ENCODE measurements around the gene CNTNAP5.

Gene CNTNAP5

DNA sequence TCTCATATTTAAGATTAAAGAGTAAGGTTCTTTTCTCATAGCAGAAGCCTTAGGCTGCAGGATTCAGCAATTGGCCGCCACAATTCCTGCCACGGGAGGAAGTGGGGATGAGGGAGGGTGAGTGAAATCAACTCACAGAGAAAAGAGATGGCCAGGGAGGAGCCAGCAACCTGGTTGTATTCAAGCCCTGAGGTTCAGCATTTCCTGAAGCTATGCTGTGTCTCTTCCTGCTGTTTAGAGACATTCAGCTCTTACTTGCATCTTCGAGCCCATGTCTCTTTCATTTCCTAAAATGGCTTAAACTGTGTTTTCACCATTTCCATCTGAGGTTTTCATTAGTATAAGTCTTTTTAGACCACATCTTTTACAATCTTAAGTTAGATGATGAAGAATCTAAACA is 522.6 kb downstream of the CNTNAP5 start:
- DNase-seq (ENCODE audit: low spot score): no peak

DNA sequence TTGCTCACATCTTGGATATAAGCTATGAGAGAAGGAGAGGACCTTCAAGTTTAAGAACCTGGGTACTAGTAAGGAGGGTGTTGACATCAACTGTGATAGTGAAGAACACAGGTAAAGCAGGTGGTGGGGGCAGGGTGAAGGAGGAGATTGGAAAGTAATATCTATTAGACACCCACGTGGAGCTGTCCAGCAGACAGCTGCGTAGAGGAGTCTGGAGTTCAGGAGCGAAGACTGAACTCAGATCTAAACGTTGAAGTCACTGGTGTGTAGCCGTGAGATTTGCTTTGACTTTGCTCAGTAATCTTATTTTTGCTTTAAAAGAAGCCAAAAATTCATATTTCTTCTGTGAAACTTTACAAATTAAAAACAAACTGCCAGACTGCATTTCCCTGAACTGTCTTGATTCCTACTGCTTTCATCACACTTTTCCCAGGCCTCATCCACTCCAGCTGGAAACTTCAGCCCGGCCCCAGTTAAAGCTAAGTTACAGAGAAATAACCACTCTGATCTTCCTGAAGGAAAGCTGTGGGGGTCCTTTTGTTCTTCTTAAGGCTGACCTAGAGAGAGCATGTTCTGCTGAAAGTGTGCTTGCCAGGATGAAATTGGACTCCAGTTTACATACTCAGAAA is 533.3 kb downstream of the CNTNAP5 start:
- no peak for DNase-seq (ENCODE audit: low spot score)

DNA sequence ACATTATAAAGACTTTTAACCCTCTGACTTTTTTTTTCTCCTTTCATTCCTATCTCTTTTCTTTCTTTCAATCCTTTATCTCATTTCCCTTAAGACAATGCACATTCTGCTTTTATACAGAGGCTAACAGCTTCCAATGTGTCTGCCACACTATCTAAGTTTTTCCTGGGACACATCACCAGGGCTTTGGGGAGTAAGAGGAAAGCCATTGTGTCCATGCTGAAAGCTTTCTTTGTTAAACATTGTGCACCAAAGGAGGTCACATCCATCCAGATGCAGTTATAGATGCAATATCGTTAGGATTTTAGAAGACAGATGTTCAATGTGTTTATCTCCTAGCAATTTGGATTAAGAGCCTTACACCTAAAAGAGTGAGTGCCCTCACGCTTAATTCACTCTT is 534.1 kb downstream of the CNTNAP5 start:
- DNase-seq (ENCODE audit: low spot score): no peak

DNA sequence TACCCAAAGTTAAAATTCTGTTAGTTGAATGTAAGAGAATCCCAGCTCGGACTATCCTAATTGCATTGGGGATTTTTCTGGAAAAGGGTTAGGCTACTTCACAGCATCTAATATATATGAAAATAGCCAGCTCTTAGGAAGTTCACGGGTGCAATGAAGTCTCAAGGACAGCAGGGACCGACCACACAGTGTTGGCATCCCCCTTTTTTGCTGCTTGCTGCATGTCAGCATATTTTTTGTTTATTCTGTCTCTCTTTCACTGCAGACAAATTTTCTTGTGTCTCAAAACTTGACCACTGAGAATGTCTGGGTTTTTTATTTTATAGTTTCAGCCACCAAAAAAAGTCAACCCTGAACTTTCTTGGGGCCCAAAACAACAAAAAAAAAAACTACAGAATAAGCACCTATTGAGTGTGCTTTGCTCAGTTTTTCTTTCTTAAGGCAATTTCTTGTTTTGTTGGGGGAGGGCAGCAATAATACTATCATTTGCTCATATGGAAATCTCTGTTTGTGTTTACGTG is 535.6 kb downstream of the CNTNAP5 start:
- no peak for DNase-seq (ENCODE audit: low spot score)

DNA sequence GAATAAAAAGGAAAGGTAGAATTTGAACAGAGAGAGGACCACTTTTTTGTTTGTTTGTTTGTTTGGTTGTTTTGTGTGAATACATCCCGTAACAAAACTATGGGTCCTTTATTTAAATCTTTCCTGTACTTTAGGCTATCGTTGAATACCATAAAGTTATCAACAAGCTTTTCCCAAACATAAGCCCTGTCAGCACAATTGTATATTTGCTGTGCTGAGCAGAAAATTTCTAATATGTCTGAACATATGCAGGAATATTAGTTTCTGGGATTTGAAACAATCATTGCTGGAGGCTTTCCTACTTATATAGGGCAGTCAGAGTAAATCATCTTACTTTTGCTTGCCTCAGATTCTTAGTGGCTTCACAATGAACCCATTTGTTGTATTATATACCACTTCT is 536.4 kb downstream of the CNTNAP5 start:
- DNase-seq (ENCODE audit: low spot score): no peak

DNA sequence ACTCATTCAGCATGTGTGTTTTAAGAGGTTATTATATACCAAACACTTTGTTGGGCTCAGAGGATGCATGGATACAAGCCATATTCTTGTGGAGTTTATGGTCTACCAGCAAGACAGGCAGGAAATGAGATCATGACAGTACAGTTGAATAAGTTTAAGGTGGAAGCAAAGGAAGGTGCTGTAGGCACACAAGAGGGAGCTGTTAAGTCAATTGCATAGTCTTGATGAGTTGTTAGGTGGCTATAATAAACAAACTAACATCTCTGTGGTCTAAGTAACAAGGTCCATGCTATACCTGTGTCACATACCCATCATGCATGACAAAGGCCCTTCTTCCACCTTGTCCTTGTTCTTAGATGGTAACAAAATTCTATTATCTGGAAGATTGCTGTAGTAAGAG is 538.3 kb downstream of the CNTNAP5 start:
- DNase-seq (ENCODE audit: low spot score): no peak

DNA sequence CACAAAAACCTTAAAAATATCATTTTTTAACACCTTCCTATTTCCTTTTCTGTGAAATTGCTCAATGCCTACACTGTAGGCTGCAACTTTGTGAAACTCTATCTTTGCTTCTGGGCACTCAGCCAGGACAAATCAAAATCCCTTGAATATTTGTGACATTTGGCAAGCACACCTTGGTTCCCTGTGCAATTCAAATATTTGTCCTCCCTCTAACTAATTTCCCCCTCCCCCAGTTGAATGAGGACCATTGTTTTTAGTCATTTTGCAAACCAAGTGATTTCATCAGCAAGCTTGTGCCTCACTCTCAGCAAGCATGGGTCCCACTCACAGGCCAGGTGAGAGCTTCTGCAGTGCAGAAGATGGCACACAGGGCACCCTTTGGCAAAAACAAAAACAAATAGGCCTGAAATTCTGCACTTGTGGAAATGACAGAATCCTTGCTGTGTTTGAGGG is 541.5 kb downstream of the CNTNAP5 start:
- DNase-seq (ENCODE audit: low spot score): no peak

DNA sequence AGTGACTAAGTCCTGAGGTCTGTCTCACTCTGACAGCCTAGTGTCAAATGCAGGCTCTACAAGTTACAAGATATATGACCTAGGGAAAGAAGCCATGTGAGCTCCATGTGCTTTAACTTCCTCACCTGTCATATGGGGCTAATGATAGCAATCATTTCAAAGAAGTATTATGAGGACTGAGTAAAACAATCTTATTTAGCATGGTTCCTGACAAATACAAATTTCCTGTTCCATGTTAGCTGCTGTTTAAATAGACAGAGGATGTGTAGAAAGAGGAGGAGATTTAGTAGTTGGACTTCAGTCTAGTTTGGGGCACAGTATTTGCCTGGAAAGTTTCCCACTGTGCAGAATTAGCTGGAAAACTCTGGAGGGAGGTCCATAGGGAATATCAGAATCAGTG is 545.8 kb downstream of the CNTNAP5 start:
- no peak for DNase-seq (ENCODE audit: low spot score)

DNA sequence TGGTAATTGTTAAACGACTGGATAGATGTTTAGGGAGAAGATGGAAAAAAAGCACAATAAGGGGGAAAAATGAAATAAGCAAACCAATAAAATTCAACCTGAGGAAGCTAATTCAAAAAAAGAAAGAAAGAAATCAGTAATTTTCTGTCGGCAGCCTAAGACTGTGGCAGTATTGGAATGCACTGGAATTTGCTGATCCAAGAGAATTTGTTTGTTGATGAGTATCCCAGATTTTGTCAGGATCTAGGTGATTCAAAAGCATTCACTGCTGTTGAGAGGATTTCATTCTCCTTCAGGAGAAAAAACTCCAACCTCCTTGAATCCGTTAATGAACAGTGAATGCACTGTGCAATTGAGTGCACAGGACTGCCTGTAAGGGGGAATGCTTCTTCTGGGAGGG is 546.7 kb downstream of the CNTNAP5 start:
- DNase-seq (ENCODE audit: low spot score): no peak

DNA sequence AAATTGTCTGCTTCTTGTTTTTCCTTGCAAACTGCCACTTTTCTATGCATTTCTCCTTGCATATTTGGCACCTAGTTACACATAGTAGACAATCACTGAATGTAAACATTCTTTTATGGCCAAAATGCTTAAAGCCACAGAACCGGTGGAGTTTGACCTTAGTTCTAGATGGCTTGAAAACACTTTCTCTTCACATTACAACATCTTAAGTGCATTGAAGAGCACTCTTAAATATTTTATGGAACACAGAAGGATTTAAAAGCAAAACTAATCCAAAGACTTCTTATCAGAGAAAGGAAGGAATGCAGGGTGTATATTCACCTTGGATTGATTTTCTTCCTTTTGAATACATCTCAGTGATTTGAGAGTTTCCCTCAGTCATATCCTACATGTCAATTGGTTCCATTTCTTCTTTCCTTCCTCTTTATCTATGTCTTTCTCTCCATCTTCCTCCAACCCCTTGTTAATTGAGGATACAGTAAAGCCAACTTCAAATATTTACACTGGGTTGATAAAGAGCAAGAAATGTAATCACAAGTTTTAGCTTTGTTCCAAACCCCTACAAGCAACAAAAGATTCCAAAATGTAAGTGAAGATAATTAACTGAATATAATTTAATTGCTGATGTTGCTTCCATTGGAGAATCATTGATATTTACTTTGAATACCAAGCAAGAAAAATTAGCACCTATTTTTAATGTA is 548.0 kb downstream of the CNTNAP5 start:
- no peak for DNase-seq (ENCODE audit: low spot score)

DNA sequence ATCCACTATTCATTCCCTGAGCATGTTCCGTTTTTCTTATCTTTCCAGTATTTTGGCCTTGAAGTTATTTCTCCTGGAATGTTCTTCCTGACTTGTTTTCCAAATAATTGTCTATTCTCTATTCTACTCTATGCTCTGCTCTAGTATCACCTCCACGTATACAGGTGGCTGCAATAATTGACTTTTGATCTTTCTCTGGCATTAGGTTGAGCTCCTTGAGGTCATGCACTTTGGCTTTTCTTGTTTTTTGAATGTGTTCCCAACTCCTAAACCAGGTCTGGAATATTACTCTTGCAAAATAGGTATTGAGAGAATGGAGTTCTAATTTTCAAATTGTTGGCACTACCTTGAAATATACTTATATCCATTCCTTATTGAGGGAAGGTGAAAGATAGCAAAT is 550.4 kb downstream of the CNTNAP5 start:
- DNase-seq (ENCODE audit: low spot score): no peak

DNA sequence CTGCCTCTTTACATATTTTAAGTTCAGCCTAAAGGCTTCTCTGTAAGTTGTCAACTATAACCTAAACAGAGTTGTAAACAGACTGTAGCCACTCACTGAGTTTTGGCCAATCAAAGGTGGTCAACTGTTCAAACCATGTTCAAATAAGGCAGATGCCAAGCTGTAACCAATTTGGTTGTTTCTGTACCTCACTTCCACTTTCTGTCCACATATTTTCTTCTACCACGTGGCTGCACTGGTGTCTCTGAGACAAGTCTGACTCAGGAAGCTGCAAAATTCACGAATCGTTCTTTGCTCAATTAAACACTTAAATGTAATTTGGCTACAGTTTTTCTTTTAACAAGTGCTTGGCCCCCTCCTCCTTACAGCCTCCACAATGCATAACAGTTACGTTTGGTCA is 555.2 kb downstream of the CNTNAP5 start:
- no peak for DNase-seq (ENCODE audit: low spot score)

DNA sequence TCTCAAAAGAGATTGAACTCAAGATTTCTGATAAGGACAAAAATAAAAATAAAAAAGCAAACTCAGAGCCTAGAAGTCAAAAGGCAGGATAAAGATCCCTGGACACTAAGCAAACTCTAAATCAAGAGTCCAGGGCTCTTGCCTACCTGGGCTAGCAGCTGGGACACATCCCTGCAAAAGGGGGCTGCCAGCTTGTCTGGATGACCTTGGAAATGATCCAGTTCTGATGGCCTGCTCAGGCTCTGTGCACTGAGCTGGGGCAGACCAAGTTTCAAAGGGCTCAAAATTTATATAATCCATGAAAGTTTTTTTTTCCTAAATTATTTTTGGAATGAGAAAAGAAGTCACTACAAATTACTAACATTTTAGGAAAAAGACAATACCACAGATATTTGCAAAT is 557.3 kb downstream of the CNTNAP5 start:
- no peak for DNase-seq (ENCODE audit: low spot score)

DNA sequence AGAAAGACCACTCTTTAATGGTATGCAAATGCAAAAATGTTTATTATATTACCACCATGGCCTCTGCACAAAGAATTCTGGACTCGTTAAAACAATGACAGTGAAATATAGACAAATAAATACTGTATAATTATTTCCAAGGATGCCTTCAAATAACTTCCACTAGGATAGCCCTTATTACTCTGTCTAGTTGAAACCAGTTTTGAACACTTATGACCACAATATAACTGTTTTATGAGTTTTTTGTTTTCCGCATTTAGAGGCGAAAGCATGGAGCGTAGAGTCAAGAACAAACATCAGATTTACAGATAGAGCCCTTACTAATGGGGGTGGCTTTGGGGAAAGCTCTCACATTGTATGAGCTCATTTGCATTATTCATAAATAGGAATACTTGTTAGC is 559.5 kb downstream of the CNTNAP5 start:
- DNase-seq (ENCODE audit: low spot score): no peak

DNA sequence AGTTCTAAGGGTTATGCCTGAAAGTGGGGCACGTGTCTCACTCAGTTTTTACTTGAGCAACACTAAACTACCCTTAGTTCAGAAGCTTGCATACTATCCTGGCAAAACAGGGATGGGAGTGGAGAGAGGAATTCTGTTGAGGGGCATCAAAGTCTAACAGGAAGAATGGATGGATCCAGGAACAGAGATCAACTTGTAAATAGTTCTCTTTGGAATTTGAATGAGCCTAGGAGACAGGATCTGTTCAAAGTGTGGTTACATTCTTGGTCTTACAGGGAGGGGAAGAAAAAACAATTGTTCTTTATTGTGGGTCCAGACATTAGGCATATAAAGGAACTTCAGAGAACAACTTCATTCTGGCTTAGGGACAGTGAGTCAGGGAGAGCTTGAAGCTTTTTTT is 560.2 kb downstream of the CNTNAP5 start:
- no peak for DNase-seq (ENCODE audit: low spot score)

DNA sequence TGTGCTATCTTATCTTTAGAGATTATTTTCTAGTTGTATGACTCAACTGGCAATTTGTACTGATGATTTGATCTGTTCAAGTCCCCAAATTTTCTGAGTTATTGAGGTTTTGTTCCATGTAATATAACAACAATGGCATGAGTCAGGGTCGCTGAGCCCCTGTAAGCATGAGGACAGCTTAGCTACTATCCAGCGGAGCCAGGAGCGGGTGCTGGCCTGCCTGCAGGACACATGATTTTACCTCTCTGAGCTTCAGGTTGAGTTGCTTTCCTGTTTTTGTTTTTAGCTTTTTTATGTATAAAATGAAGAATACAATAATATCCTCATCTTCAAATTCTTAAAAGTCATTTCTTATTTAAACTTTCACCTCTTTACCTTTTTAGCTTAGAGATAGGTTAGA is 561.1 kb downstream of the CNTNAP5 start:
- no peak for DNase-seq (ENCODE audit: low spot score)

DNA sequence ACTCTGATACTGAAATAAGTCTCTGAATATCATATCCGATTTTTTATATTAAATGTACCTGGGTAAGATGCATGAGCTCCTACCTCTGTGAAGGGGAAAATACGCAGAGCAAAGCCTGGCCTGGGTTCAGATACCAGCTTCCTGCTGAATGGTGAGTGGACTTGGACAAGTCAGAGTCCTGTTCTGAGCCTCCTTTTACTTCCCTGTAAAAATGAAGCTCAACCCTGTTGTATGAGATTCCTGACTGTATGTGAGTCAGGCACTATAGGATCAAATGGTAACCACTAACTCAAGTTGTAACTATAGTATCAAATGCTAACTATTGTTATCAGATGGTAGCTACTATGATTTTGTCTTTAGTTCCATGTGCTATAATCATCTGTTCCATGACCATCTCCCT is 561.7 kb downstream of the CNTNAP5 start:
- DNase-seq (ENCODE audit: low spot score): no peak

DNA sequence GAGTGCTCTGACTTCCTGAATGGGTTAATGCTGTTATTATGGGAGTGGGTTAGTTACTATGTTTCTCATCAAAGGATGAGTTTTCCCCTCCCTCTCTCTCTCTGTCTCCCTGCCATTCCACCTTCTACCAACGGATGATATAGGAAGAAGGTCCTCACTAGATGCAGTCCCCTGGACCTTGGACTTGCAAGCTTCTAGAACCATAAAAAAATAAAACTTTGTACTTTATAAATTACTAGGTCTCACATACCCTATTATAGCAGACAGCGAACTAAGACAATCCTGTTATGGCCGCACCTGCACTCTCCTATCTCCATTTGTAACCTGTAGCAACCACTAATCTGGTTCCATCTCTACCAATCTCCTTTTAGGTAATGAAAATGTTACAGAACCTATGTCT is 564.9 kb downstream of the CNTNAP5 start:
- DNase-seq (ENCODE audit: low spot score): no peak

DNA sequence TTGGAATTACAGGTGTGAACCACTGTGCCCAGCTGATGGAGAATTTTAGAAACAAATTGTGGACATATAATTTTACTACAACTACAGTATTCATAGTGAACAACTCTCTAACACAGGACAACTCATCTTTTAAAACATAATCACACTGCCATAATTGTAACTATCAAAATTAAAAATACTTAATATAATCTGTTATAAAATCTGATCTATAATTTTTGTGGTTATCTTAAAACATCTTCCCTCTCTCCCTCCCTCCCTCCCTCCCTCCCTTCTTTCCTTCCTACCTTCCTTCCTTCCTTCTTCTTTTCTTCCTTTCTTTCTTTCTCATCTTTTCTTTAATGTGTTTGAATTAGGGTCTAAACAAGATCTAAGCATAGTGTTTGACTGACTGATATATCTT is 577.7 kb downstream of the CNTNAP5 start:
- no peak for DNase-seq (ENCODE audit: low spot score)

DNA sequence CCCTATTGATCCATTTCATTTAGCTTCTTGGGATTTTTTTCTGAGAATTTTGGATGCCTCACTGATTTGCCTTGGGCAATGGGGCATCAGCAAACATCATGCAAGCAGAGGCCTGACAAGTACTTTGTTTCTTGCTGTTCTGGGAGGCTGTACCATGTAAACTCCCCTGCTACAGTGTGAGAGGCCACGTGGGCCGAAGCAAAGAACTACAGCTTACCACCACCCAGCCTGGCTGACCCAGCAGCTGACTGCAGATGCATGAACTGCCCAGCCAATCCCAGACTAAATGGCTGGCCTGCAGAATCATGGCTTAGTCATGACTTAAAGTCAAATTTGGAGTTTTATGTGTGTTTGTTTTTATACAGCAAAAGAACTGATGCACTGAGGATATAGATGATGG is 579.9 kb downstream of the CNTNAP5 start:
- DNase-seq (ENCODE audit: low spot score): no peak

DNA sequence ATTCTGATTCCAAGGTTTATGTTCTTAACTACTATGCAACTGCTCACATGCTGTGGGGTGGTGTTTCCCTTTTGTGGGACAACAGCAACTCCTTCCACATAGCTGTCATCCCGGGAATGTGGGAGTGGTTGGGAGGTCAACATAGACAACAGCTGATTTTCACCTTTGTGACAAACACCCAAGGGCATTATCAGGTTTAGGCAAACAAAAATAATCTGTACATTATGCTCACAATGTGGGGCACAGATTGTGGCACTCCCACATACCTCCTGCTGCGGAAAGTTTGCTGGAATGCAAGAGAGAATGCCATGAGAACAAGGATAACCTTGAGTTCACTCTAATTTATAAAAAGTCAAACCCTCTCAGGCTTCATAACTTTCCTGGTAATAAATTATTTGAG is 582.6 kb downstream of the CNTNAP5 start:
- no peak for DNase-seq (ENCODE audit: low spot score)

DNA sequence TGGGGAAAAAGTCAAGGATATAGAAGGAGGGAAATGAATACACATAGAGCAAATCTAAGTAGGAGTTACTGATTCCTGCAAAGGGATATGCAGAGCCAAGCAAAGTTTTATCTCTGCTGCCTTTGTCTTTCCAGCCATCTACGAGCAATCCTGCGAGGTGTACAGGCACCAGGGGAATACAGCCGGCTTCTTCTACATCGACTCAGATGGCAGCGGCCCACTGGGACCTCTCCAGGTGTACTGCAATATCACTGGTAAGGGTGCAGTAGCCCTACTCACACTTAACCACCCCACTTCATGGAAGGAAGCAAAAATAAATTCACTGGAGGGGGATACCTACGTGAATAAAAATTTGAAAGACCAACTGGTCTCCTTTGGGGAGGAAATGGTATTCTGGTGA is 584.6 kb downstream of the CNTNAP5 start:
- DNase-seq (ENCODE audit: low spot score): no peak

DNA sequence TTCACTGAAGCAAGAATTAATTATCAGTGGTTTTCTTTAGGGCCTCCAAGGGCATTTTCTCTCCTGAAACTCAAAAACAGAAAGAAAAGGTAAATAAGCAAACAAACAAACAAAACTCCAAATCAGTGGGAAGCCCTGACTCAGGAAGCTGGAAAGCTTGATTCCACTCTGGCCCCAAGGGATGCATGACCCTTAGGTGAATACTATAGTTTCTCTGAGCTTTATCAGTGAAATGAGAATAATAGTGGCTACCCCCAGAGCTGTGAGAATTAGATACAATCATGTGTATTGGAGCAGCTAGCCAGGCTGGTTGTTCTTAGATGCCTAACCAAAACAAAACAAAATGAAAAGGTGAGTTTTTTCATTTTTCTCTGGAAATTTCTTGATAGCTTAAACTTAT is 585.1 kb downstream of the CNTNAP5 start:
- DNase-seq (ENCODE audit: low spot score): no peak

DNA sequence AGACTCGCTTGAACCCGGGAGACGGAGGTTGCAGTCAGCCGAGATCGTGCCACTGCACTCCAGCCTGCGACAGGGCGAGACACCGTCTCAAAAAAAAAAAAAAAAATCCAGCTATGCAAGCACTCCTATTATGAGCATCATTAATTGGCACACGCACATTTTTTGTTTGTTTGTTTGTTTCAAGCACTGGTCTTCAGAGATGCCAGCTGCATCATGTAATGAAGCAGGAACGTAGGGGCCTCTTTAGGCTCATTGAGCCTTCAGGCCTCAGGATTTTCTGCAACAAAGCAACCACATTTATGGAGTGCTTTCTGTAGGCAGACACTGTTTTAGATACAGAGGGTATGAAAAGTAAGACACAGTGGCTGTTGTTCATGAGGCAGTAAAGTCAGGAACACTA is 585.8 kb downstream of the CNTNAP5 start:
- no peak for DNase-seq (ENCODE audit: low spot score)

All from AG08395 (cell line).